HG03045 (cell line): ENCODE measurements around the gene MCM7.

Experiments
- ATAC-seq: cut with Tn5 transposase; IDR thresholded peaks from one replicate; pipeline ENCODE4 v1.9.1; 2021; ENCODE audit warnings: mild to moderate bottlenecking, moderate library complexity; ENCODE audit not compliant: unreplicated experiment

MCM7 gene

GRCh38 chr7:100124301-100125230, 23.4 kb upstream of the MCM7 start:
- ATAC-seq, result no peak

DNA sequence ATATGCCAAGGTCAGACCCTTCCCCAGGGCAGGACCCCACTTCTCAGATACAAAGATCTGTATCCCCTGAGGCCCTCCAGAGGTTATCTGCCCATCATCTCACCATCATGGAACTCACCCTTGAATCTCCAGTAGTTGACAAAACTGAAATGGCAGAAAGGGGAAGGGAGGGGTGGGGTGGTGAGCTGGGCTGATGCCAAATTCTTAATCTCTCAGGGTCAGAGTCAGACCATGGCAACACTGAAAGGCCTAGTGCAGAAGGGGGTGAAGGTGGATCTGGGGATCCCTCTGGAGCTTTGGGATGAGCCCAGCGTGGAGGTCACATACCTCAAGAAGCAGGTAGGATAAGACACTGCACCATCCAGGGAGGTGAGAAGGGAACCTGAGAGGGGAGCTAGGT, 21.4 kb upstream of the MCM7 start:
- no peak for ATAC-seq

DNA sequence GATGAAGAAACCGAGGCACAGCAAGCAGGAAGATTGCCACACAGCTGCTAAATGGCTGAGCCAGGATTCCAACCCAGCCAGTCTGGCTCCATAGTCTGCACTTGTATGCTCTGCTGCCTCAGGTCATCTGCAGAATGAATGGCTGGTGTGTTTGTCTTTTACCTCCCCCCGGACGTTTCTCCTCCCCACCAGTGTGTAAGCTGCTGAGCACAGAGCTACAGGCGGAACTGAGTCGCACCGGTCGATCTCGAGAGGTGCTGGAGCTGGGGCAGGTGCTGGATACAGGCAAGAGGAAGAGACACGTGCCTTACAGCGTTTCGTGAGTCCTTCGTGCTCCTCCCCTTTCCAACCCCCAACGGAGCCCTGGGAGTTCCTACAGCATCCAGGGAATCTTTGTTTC, 20.9 kb upstream of the MCM7 start:
- ATAC-seq, result no peak

GRCh38 chr7:100120733-100121036, 19.5 kb upstream of the MCM7 start:
- no peak for ATAC-seq

DNA sequence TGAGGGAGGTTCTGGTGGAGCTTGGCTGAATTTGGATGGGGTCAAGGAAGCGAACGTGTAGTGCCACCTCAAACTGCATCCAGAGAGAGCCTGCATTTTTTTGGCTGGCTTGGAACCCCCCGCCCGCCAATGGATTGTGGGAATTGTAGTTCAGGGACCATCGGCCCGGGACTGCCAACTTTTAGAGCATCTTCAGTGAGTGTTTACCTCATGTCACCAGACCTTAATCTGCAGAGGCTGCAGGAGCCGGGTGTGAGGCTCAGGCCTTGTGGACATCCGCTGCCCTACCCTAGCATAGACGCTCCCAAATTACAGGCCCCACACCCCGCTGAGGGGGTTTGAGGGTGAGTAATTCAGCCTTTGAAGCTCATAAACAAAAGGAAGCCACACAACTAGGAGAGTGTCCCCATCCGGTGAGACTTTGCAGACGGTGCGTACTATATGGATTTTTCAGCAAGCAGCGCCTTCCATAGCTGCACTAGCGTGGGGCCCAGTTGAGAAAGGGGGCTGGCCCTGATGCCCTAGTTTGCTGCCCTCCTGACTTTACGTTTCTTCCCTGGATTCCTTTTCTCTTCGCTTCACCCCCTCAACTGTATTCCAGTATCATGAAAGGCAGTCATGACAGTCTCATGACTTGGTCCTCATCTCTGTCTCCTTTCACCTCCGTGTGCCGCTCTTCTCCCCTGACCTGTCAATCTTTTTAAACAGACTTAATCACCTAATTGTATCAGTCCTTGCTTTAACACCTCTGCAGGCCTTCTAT, 19.0 kb upstream of the MCM7 start:
- ATAC-seq, result peak; percentile 29

DNA sequence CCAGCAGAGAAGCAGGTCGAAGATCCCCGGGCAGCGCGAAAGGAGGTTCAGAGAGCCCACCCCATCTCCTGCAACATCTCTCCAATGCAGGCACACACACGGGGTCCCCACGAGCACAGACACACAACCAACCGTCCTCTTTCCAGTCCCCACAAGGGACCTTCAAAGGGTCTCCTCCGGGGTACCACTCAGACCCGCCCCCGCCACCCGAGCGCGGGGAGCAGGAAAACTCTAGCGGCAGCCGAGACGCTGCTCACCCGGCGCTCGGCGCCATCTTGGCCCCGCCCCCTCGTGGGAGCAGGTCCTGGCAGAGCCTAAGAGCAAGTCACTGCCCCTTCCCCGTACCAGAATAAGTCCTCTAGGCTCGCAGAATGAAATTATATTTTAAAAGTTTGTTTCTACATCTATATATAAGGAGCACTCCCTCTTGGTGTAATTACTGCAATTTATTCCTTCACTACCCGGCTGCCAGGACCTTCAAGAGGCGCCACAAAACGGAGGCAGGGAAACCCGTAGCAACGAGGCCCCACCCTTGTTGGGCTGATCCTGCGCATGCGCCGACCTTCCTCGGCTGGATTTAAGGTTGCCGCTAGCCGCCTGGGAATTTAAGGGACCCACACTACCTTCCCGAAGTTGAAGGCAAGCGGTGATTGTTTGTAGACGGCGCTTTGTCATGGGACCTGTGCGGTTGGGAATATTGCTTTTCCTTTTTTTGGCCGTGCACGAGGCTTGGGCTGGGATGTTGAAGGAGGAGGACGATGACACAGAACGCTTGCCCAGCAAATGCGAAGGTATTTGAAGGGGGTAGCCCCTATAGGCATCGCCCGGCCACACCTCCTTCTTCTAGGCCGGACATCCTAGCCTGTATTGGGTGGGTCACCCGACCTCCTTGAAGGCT, 18.1 kb upstream of the MCM7 start, which contains the start of the genes CNPY4 and TAF6:
TSS of gene CNPY4 (plus strand) at position 563 of the 898 bp plus-strand sequence. CDS start at position 674, 111 bp downstream.
TSS of gene TAF6 (minus strand) at position 287 of the 898 bp plus-strand sequence. CDS start 5,149 bp downstream, outside the sequence.
- peak; percentile 72 for ATAC-seq

DNA sequence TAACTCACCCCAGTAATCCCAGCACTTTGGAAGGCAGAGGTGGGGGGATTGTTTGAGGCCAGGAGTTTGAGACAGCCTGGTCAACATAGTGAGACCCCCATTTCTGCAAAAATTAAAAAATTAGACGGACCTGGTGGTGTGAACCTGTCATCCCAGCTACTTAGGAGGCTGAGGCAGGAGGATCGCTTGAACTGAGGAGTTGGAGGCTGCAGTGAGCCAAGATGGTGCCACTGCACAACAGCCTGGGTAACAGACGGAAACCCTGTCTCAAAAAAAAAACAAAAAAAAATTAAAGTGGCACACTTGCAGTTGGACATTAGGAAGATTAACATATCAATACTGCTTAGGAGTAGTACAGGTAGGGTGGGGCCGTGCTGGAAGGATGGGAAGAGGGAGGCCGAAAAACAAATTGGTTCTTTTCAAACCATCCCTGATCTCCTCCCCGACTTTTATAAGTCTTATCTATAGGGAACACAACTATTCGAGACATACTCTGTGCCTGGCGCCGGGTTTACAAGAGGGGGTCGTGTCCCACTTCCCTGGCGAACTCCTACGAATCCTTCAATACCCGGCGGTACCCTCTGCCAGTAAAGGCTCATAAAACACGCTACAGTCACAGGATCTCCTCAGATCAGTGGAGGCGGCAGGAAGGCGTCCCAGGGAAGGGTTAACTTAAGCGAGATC, 17.3 kb upstream of the MCM7 start:
- no peak for ATAC-seq

GRCh38 chr7:100115026-100115425, 13.8 kb upstream of the MCM7 start:
- no peak for ATAC-seq

DNA sequence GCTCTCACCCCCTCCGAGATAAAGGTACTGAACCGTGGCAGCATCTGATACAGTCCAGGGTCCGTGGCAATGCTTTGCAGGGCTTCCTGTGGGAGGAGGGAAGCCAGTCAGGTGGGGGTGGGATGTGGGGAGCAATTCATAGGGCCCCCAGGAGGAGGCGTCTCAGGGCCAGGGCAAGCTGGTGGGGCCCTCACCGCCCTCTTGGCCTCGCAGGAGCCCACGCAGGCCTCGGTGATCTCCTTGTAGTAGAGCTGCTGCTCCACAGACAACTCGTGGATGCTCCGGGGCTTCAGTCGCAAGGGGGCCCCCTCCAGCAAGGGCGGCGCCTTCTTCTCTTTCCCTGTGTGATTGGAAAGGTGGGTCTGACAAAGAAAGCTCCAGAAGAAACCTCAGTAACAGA, 10.7 kb upstream of the MCM7 start:
- ATAC-seq, result no peak

GRCh38 chr7:100111156-100111555, 10.0 kb upstream of the MCM7 start:
- ATAC-seq, result no peak

- no peak for ATAC-seq
Observed at GRCh38 chr7:100109521-100110163, 8.4 kb upstream of the MCM7 start.

DNA sequence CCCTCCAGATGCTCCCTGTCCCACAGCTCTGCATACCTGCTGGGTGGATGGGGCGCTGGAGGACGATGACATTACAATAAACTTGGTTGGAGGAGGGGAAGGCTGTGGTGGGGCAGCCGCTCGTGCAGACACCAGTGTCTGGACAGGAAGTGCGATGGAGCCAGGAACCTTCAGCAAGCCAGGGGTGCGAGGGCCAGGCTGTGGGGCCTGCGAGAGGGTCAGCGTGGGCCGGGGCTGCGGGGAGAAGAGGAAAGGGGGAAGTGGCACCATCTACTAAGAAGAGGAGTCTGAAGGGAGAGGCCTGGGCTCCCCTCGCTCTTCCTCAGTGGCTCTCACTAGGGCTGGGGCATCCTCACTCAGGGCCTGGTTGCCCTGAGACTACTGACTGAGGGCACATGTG, 6.7 kb upstream of the MCM7 start:
- ATAC-seq, result no peak

DNA sequence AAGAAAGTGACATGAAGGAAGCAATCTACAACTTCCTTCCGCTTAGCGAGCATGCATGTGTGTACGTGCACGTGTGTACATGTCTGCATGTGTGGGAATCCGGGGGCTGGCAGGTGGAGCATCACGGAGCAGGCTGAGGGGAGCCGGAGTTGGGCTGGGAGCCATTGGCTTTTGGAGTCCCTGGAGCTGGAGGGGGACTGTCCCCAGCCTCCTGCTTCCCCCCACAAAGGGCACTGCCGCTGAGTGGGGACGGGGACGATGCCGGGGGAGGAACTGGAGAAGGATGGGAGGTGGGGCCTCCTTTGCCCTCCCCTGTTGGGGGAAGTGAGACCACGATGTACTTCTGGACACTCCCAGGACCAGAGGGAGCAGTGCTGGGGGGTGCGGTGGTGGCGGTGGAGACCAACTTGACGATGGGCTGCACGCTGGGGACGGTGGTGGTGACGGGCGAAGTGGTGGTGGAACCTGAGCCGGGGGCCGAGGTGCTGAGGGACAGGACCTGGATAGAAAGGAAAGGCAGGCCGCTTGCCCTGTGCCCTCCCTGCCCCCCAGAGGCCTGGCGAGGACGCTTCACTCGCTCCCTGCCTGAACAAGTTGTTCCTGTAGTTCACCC, 6.0 kb upstream of the MCM7 start:
- ATAC-seq, result no peak

- no peak for ATAC-seq
Observed at GRCh38 chr7:100106633-100107032, 5.4 kb upstream of the MCM7 start.

DNA sequence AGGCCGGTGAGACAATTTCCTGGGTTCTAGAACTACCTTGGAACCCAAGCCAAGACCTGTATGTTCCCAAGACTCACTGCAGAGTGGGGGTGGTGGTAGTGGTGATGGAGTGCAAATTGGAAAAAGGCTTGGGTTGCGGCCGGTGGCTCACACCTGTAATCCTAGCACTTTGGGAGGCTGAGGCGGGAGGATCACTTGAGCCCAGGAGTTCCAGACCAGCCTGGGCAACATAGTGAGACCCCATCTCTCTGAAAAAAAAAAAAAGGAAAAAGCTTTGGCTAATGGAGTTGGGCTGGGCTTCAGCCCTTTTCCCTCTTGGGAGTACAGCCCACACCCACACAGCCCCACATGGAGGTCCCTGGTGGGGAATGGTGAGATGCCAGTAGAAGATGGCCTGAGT, 4.3 kb upstream of the MCM7 start:
- ATAC-seq, result no peak

DNA sequence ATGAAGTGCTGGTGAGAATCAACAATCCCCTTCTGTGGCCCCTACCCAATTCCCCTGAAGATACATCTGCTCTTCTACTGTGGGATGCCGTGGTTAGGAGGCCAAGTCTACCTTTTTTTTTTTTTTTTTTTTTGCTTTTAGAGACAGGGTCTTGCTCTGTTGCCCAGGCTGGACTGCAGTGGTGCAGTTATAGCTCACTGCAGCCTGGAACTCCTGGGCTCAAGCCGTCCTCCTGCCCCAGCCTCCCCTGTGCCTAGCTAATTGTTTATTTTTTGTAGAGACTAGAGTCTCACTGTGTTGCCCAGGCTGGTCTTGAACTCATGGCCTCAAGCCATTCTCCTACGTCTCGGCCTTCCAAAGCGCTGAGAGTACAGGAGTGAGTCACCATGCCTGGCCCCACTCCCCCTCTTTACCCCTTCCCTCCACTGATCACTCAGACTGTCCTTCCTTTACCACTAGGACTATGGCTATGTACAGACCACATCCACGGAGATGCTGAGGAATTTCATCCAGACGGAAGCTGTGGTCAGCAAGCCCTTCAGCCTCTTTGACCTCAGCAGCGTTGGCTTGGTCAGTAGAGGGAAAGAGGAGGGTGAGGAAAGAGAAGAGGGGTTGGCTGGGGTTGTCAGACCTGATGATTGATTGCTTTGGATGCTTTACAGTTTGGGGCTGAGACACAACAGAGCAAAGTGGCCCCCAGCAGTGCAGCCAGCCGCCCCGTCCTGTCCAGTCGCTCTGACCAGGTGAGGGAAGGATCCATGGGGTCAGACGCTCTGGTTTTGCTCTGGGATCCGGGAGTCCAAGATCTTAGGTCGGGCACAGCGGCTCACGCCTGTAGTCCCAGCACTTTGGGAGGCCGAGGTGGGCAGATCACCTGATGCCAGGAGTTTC, 2.0 kb upstream of the MCM7 start:
- ATAC-seq, result no peak

DNA sequence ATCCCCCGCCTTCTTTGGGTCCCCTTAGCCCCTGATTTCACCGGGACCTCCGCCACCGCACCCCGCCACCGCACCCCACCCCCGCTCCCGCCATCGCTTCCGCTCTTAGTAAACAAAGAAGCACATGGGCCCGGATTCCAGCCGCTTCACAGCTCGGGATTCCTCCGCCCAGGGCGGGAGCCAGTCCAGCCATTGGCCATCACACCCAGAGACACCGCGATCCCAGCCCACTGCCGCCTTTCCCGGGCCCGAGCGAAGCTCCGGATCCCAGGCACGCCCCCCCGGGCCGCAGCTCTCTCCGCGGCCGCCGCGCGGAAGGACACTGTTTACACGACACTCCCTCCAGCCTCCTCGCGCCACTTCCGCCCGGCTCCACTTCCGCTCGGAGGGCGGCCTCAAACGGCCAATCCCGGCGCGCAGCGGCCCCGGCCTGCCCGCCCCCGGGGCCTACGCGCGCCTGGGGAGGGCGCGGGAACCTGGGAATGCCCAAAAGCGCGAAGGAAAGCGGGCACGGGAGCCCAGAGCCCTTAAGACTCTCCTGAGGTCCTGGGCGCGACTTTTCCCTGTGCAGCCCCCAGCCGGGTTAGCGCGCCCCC, 679 bp downstream of the MCM7 start:
- peak; percentile 67 for ATAC-seq

DNA sequence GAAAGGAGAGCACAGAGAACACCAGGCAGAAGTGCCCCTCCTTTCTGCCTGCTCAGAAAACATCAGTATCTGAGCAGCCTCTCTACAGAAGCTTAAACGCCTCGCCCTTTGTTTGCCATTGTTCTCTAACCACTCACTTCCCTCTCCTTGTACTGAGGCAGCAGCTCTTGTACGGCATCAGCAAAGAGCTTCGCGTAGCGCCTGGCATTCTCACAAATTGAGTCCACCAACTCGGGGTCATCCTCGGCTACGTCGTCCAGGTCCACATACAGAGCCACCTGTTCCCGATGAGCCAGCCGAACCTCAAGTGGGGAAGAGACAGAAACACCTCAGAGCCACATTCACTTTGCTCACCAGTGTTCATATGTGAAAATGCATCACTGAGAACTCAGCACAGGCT, 1.7 kb downstream of the MCM7 start:
- no peak for ATAC-seq
